Astrocyte of the cerebellum (primary cell): ENCODE measurements around the gene CCDC66.
"Not testable (repeated sequence)": the region's sequence is repeated elsewhere in the genome, so short reads cannot be mapped to it uniquely, and the experiment has no call there.

Experiments
- DNase-seq: peaks from one replicate; pipeline ENCODE4 v3.0.0-alpha.2; 2011; ENCODE audit warnings: low read depth
- H3K4me3 ChIP-seq: 2 replicates; pipeline ENCODE4 v1.5.1; 2011; ENCODE audit warnings: mild to moderate bottlenecking, low read depth, low read length, moderate library complexity
- CTCF ChIP-seq: IDR thresholded peaks from 2 replicates; pipeline ENCODE4 v1.5.1; 2012; ENCODE audit warnings: low read length, low read depth, moderate library complexity, mild to moderate bottlenecking; ENCODE audit errors: missing control alignments
- in situ Hi-C: cut with HindIII; loops from 2 replicates; pipeline ENCODE4 v1.10.0; 2017; ENCODE audit warnings: low sequenced_read_pairs

CCDC66 gene

GRCh38 chr3:56557831-56558170 is 826 bp downstream of the CCDC66 start:
- DNase-seq, result no peak
- no peak for TF ChIP-seq CTCF
- in situ Hi-C loops, result no loop called here
- peak overlapping the region; percentile 99 for H3K4me3 ChIP-seq

DNA sequence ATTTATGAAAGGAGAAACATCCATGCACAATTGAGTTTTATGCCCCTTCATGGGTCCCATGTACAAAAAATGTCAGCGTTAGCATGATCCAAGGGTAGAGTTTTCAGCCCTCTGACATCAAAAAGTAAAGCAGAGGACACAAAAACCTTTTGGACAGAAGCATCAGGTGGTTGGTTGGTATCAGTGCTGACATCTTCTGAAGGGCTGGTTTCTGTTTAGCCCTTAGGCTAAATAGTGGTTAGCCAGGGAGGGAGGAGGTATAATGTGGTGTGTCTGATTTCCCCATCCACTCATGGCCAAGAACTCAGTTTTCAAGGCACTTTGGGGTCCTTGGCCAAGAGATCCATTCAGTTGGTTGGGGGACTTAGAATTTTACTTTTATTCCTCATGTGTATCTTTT is 16.5 kb downstream of the CCDC66 start:
- DNase-seq, result no peak
- in situ Hi-C loops, result no loop called here
- no peak overlapping the region for H3K4me3 ChIP-seq
- no peak for TF ChIP-seq CTCF

- DNase-seq, H3K4me3 ChIP-seq, in situ Hi-C loops: not testable (repeated sequence)
Measured at GRCh38 chr3:56581941-56582340, 25.0 kb downstream of the CCDC66 start.

DNA sequence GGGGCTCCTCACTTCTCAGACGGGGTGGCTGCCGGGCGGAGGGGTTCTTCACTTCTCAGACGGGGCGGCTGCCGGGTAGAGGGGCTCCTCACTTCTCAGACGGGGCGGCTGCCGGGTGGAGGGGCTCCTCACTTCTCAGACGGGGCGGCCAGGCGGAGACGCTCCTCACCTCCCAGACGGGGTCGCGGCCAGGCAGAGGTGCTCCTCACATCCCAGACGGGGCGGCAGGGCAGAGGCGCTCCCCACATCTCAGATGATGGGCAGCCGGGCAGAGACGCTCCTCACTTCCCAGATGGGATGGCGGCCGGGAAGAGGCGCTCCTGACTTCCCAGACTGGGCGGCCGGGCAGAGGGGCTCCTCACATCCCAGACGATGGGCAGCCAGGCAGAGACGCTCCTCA is 27.3 kb downstream of the CCDC66 start:
- in situ Hi-C loops, DNase-seq, H3K4me3 ChIP-seq: not testable (repeated sequence)

GRCh38 chr3:56590814-56591213 is 33.8 kb downstream of the CCDC66 start:
- no peak overlapping the region for H3K4me3 ChIP-seq
- in situ Hi-C loops, result no loop called here
- TF ChIP-seq CTCF, result no peak
- DNase-seq, result no peak

- in situ Hi-C loops, result no loop called here
- H3K4me3 ChIP-seq, result no peak overlapping the region
- DNase-seq, result no peak
- no peak for TF ChIP-seq CTCF
Measured at GRCh38 chr3:56591262-56591661, 34.3 kb downstream of the CCDC66 start.

- in situ Hi-C loops, result no loop called here
- no peak for DNase-seq
Measured at GRCh38 chr3:56593455-56594158, 36.6 kb downstream of the CCDC66 start.

More at GRCh38 chr3:56593455-56594158, 36.6 kb downstream of the CCDC66 start:
- no peak overlapping the region for H3K4me3 ChIP-seq
- no peak for TF ChIP-seq CTCF
